Tibial nerve (tissue), 3 donors: Measurements from ENCODE around the gene FBLN2.

Experiments
- POLR2A ChIP-seq, 2 donors: fragments of 450-650 bp; IDR thresholded peaks; one replicate each; pipeline ENCODE4 v1.6.1; 2017; ENCODE audit warnings: antibody characterized with exemption in 2 of 2, mild to moderate bottlenecking in 2 of 2, moderate library complexity in 2 of 2
- TF ChIP-seq, protein P1 (sequence below), 5 experiments: fragments of 200-600 bp in 3 of 5; fragments of 450-650 bp in 2 of 5; sonication (generic) in 3 of 5; IDR thresholded peaks; one replicate each; pipeline ENCODE4 v1.5.1; 2016 to 2019; ENCODE audit warnings: antibody characterized with exemption in 5 of 5, mild to moderate bottlenecking in 3 of 5, moderate library complexity in 2 of 5

DNA sequence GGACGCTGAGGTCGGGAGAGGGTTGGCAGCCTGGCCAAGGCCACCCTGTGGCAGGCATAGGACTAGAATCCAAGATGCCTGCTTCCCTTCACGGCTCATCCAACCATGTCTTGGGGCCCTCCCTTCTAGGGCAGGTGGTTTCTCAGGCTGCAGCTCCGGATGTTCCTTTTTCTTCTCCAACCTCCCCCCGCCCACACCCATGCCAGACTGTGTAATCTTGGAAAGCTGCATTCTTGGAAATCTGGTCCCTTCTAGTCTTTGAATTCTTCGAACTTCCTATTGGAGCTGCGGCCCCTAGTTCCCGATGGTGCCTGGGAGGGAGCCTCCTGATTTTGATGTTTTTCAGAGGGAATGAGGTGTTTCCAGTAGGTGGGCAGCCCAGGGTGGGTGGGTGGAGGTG is 109.8 kb downstream of the FBLN2 start:
- TF ChIP-seq, protein P1, sequence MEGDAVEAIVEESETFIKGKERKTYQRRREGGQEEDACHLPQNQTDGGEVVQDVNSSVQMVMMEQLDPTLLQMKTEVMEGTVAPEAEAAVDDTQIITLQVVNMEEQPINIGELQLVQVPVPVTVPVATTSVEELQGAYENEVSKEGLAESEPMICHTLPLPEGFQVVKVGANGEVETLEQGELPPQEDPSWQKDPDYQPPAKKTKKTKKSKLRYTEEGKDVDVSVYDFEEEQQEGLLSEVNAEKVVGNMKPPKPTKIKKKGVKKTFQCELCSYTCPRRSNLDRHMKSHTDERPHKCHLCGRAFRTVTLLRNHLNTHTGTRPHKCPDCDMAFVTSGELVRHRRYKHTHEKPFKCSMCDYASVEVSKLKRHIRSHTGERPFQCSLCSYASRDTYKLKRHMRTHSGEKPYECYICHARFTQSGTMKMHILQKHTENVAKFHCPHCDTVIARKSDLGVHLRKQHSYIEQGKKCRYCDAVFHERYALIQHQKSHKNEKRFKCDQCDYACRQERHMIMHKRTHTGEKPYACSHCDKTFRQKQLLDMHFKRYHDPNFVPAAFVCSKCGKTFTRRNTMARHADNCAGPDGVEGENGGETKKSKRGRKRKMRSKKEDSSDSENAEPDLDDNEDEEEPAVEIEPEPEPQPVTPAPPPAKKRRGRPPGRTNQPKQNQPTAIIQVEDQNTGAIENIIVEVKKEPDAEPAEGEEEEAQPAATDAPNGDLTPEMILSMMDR (IDR thresholded peaks at IDR 0.05): no peak
- no peak for TF ChIP-seq POLR2A (IDR thresholded peaks at IDR 0.05)
